ENCODE results near the gene FGD6. TPM values are rescaled to one million over a fixed set of nuclear protein-coding genes. Genes with fewer than 3 reads are reported as not detected.

The FGD6 gene
- total RNA-seq, 4 donors from 2014 or later = 25.0 to 37.0 (median 32.1) TPM

GRCh38 chr12:95169368-95169767 lies 47.9 kb downstream of the FGD6 start:
- WGBS, 2 donors (ENCODE audit: low coverage in 1 of 2) = 31 to 33% methylated on average over 4 of the region's 4 CpGs
- Histone ChIP-seq H3K36me3 (no peaks in the 10 kb centered on the region), H3K27me3 (no peaks in the 10 kb centered on the region), H3K4me1 (peaks cover 0 to 34% (median 19%) of the 10 kb centered on the region in 4 donors), H3K27ac (peak overlapping the region; percentile 4 to 54 (median 44)), H3K4me3 (no peak overlapping the region), H3K9me3 (no peaks in the 10 kb centered on the region)
- no peak for TF ChIP-seq POLR2A (IDR thresholded peaks at IDR 0.05)
- no peak for TF ChIP-seq POLR2AphosphoS5 (IDR thresholded peaks at IDR 0.05)
- no peak for TF ChIP-seq EP300 (IDR thresholded peaks at IDR 0.05; ENCODE audit: low read depth)
- no peak for TF ChIP-seq CTCF (IDR thresholded peaks at IDR 0.05)
- in situ Hi-C loops (cut with MboI; ENCODE audit: low pct_ligation_motif_present in 1 of 4, low pct_unique_long_range_greater_than_20kb in 1 of 4, low sequenced_read_pairs in 3 of 4) = no loop called here
- intact Hi-C loops (cut with DNase I; ENCODE audit: low total_unique reads) = loop anchor here (10.0 kb wide), 1 partner anchor 45 kb away; the partner anchor contains the start of genes FGD6 and VEZT
- DNase-seq = peak; percentile 61

- no peaks in the 10 kb centered on the region for H3K36me3 ChIP-seq
- in situ Hi-C loops (cut with MboI; ENCODE audit: low pct_ligation_motif_present in 1 of 4, low pct_unique_long_range_greater_than_20kb in 1 of 4, low sequenced_read_pairs in 3 of 4) (no loop called here), intact Hi-C loops (cut with DNase I; ENCODE audit: low total_unique reads) (loop anchor here (10.0 kb wide), 1 partner anchor 46 kb away; the partner anchor contains the start of genes FGD6 and VEZT)
- H3K27ac ChIP-seq = peak overlapping the region in 2 of 4 donors; percentile 49 to 54
- no peak for DNase-seq
- no peaks in the 10 kb centered on the region for H3K9me3 ChIP-seq
- H3K27me3 ChIP-seq = no peaks in the 10 kb centered on the region
- no peak overlapping the region for H3K4me3 ChIP-seq
- TF ChIP-seq POLR2AphosphoS5 (IDR thresholded peaks at IDR 0.05) (no peak), POLR2A (IDR thresholded peaks at IDR 0.05) (no peak), EP300 (IDR thresholded peaks at IDR 0.05; ENCODE audit: low read depth) (no peak)
- 65 to 79% methylated on average over 2 of the region's 2 CpGs for WGBS, 2 donors (ENCODE audit: low coverage in 1 of 2)
- peaks cover 0 to 33% (median 14%) of the 10 kb centered on the region in 4 donors for H3K4me1 ChIP-seq
Measured at GRCh38 chr12:95168746-95169145, 48.5 kb downstream of the FGD6 start.

- TF ChIP-seq CTCF (IDR thresholded peaks at IDR 0.05) (no peak), POLR2A (IDR thresholded peaks at IDR 0.05) (no peak), POLR2AphosphoS5 (IDR thresholded peaks at IDR 0.05) (no peak), EP300 (IDR thresholded peaks at IDR 0.05; ENCODE audit: low read depth) (no peak)
- peak overlapping the region; percentile 45 to 73 (median 52) for H3K27ac ChIP-seq
- intact Hi-C loops (cut with DNase I; ENCODE audit: low total_unique reads) = loop anchor here (10.0 kb wide), 1 partner anchor 50 kb away; the partner anchor contains the start of genes FGD6 and VEZT
- no peaks in the 10 kb centered on the region for H3K9me3 ChIP-seq
- DNase-seq = no peak
- H3K36me3 ChIP-seq = no peaks in the 10 kb centered on the region
- in situ Hi-C loops (cut with MboI; ENCODE audit: low pct_ligation_motif_present in 1 of 4, low pct_unique_long_range_greater_than_20kb in 1 of 4, low sequenced_read_pairs in 3 of 4) = no loop called here
- no peaks in the 10 kb centered on the region for H3K27me3 ChIP-seq
- 89 to 92% methylated on average over 2 of the region's 2 CpGs for WGBS, 2 donors (ENCODE audit: low coverage in 1 of 2)
- peaks cover 0 to 26% (median 6%) of the 10 kb centered on the region in 4 donors for H3K4me1 ChIP-seq
- peak overlapping the region in 1 of 4 donors; percentile 39 for H3K4me3 ChIP-seq
Measured at GRCh38 chr12:95164656-95165055, 52.6 kb downstream of the FGD6 start.

GRCh38 chr12:95158919-95159318 lies 58.3 kb downstream of the FGD6 start:
- intact Hi-C loops (cut with DNase I; ENCODE audit: low total_unique reads) = no loop called here
- in situ Hi-C loops (cut with MboI; ENCODE audit: low pct_ligation_motif_present in 1 of 4, low pct_unique_long_range_greater_than_20kb in 1 of 4, low sequenced_read_pairs in 3 of 4) = no loop called here

More at GRCh38 chr12:95158919-95159318, 58.3 kb downstream of the FGD6 start:
- Histone ChIP-seq H3K4me1 (peaks cover 0 to 9% (median 4%) of the 10 kb centered on the region in 4 donors), H3K9me3 (no peaks in the 10 kb centered on the region), H3K36me3 (no peaks in the 10 kb centered on the region), H3K27ac (no peak overlapping the region), H3K27me3 (no peaks in the 10 kb centered on the region), H3K4me3 (no peak overlapping the region)
- no peak for TF ChIP-seq CTCF (IDR thresholded peaks at IDR 0.05)
- TF ChIP-seq POLR2AphosphoS5 (IDR thresholded peaks at IDR 0.05) = no peak
- no peak for TF ChIP-seq POLR2A (IDR thresholded peaks at IDR 0.05)
- no peak for TF ChIP-seq EP300 (IDR thresholded peaks at IDR 0.05; ENCODE audit: low read depth)
- DNase-seq = no peak
- 64 to 75% methylated on average over 3 of the region's 3 CpGs for WGBS, 2 donors (ENCODE audit: low coverage in 1 of 2)

All from transverse colon (tissue), 4 donors.